ENCODE measurements around the gene TTC28.
A peak's percentile ranks its signal among the peaks of the same experiment; 100 is the strongest.
"Not testable (repeated sequence)": the region's sequence is repeated elsewhere in the genome, so short reads cannot be mapped to it uniquely, and the experiment has no call there.

TTC28 gene

DNA sequence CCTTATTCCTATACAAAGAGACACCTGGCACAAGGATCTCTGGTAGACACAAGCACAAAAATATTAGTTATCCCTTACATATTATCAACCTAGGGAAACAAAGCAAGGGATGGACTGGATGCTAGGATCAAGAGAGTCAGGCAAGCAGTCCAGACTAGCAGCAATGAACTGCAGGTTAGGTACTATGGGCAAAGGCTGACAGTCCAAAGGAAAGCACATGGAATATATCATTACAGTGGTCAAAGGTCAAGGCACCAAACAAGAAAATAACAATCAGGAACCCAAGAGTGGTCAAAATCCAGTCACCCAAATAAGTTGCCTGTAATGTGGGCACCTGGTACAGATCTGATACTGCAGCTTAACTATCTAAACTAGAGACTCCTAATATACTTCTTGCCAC lies 77.7 kb downstream of the TTC28 start:
- no peak for DNase-seq (ENCODE audit: low spot score)

DNA sequence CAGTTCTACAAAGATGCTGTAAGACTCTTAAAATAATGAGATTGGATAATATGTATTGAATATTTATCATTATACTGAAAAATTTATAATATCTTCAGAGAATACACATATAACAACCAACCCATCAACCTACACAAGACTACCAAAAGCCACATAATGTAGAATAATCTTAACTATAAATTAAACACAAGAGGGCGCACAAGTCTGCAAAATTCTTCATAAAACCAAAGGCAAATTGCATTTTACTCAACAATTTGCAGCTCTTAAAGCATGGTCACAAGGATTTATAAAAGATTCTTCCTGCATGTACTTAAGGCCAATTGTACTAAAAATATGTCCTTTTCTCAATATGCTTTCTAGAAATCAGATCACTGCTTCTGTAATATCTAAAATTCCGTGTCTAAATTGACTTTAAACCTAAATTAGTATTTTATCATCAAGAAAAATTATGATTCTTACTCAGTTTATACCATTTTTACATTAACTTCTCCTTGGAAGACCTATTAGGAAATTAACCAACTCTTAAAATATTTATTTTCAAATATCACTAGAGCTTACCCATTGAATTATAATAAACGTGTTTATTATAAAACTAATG lies 79.0 kb downstream of the TTC28 start:
- DNase-seq (ENCODE audit: low spot score), result peak; percentile 48

DNA sequence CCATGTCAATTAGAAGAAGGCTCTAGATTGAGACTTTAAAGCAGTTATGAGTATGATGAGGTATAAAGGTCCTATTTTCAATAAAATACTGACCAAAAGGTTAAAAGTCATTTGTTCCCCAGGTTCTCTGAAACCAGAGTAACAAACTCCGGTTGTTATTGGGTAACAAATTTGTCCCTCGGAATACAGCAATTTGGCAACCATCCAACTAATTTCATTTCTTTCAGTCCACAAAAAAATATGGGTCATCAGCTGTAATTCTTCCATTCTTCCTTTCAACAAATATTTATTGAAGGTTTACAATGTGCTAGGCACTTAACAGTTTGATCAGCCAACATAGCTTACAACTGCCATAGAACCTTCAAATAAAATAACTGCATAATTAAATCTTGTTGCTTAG lies 79.9 kb downstream of the TTC28 start:
- DNase-seq (ENCODE audit: low spot score), result no peak

DNA sequence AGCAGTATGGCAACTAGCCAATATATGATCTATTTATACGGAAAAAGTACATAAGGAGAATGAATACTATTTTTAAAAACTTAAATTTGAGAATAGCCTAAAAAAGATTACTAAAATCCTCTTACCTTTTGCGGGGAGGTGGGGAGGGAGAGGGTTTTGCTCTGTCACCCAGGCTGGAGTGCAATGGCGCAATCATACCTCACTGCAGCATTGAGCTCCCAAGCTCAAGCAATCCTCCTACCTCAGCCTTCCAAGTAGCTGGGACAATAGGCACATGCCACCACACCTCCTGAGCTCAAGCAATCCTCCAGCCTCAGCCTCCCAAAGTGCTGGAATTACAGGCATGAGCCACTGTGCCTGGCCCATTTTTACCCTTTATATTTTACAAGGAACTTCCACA lies 82.0 kb downstream of the TTC28 start:
- no peak for DNase-seq (ENCODE audit: low spot score)

DNA sequence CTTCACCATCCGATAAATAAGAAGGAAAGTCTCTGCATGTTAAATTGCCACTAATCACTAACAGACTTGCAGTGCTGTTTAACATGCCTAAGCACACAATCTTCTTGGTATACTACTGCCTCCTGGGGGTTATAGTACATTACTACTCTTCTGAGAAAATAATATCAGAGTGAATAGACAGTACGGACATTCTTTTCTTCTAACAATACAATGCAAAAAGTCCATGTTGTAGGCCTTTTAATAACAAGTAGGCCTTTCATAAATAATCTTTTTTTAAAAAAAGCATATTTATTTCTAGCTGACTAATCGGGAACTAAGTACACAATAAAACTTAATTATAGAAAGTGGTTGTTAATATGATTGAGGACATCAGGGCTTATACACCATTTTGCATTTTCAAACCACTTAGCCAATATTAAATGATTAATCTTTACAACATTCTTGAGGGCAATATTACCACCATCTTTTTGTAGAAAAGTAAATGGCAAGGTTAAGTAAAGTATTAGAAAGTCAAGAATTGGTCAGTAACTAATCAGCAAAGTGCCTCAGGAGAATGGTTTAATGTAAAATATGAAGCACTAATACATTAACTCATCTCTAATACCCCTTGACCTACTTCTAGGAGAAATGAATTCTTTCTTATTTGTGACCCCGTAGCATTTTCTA lies 84.7 kb downstream of the TTC28 start:
- peak; percentile 18 for DNase-seq (ENCODE audit: low spot score)

DNA sequence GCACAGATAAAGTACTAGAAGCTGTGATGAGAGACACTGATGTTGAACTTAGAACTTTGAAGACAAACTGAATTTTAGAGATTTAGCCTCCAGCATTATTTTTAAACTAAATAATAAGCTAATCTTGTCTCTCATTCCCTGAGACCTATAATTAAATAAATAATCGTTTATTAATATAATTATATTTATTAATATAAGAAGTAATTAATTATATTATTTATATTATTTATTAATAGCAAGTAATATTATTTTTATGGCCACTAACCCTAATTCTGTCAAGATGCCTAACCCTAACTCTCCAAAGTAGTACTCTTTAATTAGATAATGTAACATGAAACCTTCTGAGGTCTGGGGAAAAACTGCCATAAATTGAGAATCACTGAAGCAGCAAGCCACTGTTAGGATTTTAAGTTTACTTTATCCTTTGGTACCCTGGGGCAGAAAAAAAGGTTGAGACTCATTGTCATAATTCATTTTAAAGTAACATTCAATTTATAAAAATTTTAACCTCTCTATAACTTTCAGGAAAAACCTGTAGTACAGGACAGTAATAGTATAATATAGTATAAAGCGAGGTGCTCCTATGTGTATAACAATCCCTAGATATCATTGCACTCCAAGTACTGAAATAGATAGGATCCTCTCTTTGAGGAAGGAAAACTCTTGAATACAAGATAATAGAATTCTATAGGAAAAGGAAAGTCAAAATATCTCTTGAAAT lies 85.4 kb downstream of the TTC28 start:
- no peak for DNase-seq (ENCODE audit: low spot score)

DNA sequence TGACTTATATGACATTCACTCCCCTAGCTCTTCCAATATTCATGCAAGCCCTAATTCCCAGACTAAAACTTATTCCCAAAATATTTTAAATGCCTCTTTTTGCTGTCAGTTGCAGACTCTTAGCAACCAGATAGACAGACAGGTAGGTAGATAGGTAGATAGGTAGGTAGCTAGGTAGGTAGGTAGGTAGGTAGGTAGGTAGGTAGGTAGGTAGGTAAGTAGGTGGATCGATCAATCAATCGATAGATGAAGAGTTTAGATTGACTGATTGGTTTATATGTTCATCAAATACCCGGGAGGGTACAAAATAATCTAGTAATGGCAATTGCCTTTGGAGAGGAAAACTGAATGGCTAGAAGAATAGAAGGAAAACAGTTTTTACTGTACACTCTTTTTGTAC lies 86.3 kb downstream of the TTC28 start:
- DNase-seq (ENCODE audit: low spot score), result no peak

DNA sequence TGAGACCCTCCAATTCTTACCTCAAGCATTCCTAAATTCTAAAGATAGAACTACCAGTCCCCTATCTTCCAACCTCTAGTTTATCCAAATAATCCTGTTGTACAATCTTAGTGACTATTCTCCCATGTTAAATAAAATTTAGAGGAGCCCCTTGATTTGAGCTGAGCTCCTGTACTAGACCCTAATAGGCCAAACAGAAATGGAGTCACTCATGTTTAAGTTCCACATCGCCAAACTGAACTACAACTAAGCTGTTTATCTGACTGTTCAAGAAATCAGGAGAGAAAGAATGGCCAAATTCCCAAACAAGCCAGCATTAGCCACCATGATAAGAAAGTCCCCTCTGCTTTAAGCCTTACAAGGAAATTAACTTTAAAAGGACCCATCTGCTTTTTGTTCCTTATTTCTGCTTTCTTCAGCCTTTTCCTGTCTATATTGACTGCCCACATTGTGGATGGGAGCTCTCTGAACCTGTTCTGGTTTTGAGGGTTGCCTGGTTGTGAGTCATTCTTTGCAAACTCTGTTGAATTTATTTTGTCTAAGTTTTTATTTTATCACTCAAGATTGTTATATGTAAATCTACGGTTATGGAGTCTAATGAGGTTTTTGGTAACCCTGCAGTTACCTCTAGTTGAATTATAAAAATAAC lies 90.4 kb downstream of the TTC28 start:
- DNase-seq (ENCODE audit: low spot score), result no peak

DNA sequence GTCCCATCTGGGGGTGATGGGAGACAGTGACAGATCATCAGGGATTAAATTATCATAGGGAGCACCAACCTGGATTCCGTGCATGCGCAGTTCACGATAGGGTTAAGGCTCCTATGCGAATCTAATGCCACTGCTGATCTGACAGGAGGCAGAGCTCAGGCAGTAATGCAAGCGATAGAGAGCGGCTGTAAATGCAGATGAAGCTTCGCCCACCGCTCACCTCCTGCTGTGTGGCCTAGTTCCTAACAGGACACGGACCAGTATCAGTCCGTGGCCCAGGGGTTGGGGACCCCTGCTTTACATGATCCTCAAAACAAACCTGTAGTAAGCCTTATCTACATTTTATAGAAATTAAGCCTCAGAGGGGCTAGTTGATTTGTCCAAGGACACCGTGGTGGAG lies 94.3 kb downstream of the TTC28 start:
- no peak for DNase-seq (ENCODE audit: low spot score)

DNA sequence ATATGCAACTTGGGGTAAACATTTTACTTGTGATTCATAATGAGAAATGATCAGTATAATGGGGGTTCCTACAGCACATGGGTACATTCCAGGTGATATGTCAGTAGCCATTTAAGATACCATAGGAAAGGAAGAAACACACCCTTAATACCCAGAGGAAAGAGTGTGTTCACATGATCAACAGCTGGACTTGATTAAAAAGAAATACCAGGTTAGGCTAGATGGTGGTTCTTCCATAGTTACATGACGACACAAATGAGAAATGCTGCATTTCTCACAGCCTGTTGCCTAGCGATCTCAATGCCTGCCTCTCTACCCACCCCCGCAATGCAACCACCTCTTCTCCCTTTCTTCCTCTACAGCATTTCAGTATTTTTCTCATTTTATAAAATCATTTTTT lies 96.8 kb downstream of the TTC28 start:
- no peak for DNase-seq (ENCODE audit: low spot score)

DNA sequence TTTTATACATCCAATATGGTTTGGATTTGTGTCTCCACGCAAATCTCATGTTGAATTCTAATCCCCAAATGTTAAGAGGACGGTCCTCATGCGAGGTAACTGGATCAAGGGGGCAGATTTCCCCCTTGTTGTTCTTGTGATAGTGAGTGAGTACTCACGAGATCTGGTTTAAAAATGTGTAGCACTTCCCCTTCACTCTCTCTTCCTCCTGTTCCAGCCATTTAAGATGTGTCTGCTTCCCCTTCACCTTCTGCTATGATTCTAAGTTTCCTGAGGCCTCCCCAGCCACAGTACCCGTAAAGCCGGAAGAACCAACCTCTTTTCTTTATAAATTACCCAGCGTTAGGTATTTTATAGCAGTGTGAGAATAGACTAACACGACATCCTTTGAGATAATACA lies 98.6 kb downstream of the TTC28 start:
- no peak for DNase-seq (ENCODE audit: low spot score)

DNA sequence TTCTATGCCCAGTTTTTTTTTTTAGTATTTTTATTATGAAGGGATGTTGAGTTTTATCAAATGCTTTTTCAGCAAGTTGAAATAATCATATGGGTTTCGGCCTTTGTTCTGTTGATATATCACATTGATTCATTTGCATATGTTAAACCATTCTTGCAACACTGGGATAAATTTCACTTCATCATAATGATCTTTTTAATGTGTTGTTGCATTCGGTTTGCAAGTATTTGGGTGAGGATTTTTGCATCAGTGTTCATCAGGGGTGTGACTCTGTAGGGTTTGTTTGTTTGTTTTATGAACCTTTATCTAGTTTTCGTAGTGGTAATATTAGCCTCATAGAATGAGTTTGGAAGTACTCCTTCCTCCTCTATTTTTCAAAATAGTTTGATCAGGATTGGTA lies 103.5 kb downstream of the TTC28 start:
- no peak for DNase-seq (ENCODE audit: low spot score)

DNA sequence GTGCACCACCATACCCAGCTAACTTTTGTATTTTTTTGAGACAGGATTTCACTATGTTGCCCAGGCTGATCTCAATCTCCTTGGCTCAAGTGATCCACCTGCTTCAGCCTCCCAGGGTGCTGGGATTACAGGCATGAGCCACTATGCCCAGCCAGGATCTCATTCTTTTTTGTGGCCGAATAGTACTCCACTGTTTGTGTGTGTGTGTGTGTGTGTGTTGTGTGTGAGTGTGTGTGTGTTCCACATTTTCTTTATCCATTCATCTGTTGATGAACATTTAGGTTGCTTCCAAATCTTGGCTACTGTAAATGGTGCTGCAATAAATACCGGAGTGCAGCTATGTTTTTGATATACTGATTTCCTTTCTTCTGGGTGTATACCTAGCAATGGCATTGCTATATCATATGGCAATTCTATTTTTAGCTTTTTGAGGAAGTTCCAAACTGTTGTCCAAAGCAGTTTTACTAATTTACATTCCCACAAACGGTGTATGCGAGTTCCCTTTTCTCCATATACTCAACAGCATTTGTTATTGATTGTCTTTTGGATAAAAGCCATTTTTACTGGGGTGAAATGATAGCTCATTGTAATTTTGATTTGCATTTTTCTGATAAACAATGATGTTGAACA lies 105.4 kb downstream of the TTC28 start:
- DNase-seq (ENCODE audit: low spot score), result no peak

DNA sequence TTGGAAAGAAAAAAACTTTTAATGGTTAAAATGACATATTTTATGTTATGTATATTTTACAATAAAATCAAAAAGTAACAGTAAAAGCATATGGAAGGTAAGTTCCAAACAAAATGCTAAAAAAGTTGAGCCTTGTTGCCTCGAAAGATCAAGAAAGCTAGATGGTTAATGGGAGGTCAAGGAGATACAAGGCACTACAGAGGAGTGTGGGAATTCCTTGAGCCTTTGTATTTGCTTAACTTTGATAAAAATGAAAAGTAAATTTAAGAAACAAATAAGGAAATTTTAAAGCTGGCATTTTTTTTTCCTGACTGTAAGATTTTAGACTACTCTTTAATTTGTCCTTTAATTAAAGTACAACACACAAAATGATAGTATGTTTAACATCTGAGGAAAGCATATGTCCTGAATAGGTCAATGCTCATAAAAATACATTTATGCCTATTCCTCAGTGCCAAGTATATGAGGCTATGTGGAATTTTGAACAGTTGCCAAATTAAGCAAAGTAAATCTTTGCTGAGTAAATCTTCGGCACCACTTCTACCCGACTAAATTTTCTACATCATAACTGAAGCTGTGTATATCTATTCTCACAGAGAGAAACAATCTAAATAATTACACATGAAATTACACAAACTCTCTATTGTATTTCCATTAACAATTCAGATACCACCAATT lies 108.8 kb downstream of the TTC28 start:
- DNase-seq (ENCODE audit: low spot score), result no peak

DNA sequence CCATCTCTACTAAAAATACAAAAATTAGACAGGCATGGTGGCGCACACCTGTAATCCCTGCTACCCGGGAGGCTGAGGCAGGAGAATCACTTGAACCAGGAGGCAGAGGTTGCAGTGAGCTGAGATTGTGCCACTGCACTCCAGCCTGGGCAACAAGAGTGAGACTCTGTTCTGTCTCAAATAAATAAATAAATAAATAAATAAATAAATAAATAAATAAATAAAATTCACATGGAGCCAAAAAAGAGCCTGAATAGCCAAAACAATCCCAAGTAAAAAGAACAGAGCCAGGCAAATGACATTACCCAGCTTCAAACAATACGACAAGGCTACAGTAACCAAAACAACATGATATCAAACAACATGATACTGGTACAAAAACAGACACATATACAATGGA lies 110.7 kb downstream of the TTC28 start:
- DNase-seq (ENCODE audit: low spot score), result not testable (repeated sequence)

DNA sequence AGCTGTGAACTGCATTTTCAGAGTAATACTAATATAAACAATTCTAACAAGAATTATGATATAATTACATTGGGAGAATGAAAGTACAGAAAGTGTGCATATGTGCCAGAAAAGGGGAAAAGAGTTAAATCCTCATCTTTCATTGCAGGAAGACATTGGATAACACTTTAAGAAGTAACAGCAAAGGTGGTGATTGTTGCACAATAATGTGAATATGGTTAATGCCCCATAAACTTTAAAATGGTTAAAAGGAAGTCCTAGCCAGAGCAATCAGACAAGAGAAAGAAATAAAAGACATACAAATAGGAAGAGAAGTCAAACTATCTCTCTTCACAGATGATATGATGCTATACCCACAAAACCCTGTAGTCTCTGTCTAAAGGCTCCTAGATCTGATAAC lies 111.5 kb downstream of the TTC28 start:
- no peak for DNase-seq (ENCODE audit: low spot score)

DNA sequence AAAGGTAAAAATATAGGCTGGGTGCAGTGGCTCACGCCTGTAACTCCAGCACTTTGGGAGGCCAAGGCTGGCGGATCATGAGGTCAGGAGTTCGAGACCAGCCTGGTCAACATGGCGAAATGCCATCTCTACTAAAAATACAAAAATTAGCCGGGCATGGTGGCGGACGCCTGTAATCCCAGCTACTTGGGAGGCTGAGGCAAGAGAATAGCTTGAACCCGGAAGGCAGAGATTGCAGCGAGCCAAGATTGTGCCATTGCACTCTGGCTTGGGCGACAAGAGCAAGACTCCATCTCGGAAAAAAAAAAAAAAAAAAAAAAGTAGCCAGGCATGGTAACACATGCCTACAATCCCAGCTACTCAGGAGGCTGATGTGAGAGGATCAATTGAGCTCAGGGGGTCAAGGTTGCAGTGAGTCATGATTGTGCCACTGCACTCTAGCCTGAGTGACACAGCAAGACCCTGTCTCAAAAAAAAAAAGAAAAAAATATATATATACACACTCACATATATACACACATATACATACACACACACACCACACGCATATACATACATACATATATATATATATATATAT lies 112.6 kb downstream of the TTC28 start:
- not testable (repeated sequence) for DNase-seq (ENCODE audit: low spot score)

DNA sequence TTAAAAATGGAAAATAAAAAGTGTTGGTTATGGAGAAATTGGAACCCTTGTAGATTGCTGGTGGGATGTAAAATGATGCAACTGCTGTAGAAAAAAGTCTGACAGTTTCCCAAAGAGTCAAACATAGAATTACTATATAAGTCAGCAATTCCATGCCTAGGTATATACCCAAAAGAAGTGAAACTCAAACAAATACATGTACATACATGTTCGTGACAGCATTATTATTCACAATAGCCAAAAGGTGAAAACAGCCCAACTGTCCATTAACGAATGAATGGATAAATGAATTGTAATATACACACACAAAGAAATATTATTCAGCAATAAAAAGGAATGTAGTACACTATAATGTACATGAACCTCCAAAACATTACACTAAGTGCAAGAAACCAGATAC lies 116.0 kb downstream of the TTC28 start:
- no peak for DNase-seq (ENCODE audit: low spot score)

DNA sequence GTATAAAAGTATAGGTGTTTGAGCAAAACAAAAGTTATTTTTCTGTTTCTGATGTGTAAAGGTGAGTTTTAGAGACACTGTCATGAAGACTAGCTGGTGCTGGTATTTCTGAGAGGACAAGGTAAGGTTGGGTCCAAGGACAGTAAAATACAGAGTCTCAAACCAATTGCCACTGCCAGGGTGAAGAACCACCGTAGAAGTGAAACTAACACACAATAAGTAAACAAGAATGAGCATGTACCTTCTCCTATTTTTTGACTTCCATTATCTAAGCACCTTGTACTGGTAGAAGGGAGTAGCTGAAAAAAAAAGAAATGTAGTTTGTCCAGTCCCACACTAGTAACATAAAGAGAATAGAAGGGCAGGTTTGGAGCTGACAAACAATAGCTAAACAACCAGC lies 117.3 kb downstream of the TTC28 start:
- no peak for DNase-seq (ENCODE audit: low spot score)

DNA sequence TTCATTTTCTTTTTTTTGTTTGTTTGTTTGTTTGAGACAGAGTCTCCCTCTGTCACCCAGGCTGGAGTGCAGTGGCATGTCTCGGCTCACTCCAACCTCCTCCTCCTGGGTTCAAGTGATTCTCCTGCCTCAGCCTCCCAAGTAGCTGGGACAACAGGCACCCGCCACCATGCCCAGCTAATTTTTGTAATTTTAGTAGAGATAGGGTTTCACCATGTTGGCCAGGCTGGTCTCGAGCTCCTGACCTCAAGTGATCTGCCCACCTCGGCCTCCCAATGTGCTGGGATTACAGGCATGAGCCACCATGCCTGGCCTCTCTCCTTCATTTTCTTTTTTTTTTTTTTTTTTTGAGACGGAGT lies 118.9 kb downstream of the TTC28 start:
- not testable (repeated sequence) for DNase-seq (ENCODE audit: low spot score)

DNA sequence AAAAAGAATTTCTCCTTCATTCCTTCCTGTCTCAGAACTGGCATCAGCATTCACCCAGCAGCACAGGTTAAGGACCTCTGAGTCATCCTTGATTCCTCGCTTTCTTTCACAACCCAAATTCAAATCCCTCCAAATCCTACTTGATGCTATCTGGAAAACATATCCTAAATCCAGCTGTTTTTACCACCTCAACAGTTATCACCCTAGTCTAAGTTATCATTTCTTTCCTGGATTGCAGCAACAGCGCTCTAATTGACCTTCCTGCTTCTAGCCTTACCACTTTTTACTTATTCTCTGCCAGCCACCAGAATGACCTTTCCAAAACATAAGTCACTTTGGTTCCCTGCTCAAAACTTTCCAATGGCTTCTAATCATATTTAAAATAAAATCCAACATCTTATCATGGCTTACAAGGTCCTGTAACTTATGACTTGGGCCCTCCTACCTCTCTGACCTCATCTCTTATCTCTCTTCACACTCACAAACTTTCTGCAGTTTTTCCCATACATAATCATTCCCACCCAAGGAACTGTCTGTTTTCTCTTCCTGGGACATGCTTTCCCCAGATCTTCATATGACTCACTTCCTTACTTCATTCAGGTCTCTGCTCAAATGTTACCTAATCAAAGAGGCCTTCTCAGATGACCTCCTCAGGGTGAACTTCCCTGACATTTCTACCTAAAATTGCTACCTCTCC lies 119.4 kb downstream of the TTC28 start:
- no peak for DNase-seq (ENCODE audit: low spot score)

All from CD4-positive, alpha-beta T cell treated with Interleukin-6 at 100 ng/mL for 8 hours (primary cell).